Measurements from ENCODE around the gene TRIM31. TPM values are rescaled to one million over a fixed set of nuclear protein-coding genes. Genes with fewer than 3 reads are reported as not detected.

Gene TRIM31
- total RNA-seq, 1 donor from 2014 or later = not detected

DNA sequence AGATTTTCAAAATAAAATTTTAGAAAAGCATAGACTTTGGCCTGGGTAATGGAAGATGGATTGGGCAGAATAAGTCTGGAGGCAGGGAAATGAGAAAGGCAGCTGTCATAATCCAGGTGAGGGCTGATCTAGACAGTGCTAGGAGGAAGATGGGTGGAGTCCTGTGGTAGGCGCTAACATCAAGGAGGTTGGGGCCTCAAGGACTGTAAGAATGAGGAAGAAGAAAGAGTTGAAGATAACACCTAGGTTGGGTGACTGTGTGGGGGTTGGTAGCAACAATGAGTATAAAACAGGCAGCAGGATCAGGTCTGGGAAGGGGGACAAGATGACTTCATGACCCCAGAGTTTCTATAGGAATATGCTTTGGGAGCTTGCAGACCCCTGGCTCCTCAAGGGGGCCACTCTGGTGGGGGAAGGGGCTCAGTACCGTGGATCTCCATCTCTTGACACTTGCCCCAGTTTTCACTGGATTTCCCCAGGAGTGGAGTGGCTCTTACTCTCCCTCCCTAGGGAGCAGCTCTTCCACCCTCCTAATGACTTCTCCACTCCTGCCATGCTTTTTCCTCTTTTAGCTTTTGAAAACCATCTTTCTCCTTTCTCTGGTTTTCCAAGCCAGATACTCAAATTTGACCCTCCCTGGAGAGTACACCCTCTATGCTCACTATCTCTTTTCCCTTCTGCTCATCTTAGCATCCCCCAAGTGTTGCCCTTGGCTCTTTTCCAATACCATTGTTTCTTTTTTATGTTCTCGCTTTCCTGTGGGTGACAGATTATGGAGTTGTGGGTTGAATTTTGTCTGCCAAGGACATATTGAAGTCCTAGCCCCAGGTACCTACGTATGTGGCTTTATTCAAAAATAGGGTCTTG is 14.8 kb downstream of the TRIM31 start:
- H3K4me3 Mint-ChIP-seq (ENCODE audit: unreplicated experiment) = no peak overlapping the region
- TF ChIP-seq, protein P1, sequence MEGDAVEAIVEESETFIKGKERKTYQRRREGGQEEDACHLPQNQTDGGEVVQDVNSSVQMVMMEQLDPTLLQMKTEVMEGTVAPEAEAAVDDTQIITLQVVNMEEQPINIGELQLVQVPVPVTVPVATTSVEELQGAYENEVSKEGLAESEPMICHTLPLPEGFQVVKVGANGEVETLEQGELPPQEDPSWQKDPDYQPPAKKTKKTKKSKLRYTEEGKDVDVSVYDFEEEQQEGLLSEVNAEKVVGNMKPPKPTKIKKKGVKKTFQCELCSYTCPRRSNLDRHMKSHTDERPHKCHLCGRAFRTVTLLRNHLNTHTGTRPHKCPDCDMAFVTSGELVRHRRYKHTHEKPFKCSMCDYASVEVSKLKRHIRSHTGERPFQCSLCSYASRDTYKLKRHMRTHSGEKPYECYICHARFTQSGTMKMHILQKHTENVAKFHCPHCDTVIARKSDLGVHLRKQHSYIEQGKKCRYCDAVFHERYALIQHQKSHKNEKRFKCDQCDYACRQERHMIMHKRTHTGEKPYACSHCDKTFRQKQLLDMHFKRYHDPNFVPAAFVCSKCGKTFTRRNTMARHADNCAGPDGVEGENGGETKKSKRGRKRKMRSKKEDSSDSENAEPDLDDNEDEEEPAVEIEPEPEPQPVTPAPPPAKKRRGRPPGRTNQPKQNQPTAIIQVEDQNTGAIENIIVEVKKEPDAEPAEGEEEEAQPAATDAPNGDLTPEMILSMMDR (IDR thresholded peaks at IDR 0.05) = no peak
- H3K27me3 Mint-ChIP-seq (ENCODE audit: unreplicated experiment) = peaks cover 76% of the 10 kb centered on the region
- no peaks in the 10 kb centered on the region for H3K9me3 Mint-ChIP-seq (ENCODE audit: unreplicated experiment)
- DNase-seq (ENCODE audit: extremely low spot score, unreplicated experiment) = no peak
- peaks cover 26% of the 10 kb centered on the region for H3K4me1 Mint-ChIP-seq (ENCODE audit: unreplicated experiment)
- H3K27ac Mint-ChIP-seq (ENCODE audit: unreplicated experiment) = no peak overlapping the region
- H3K36me3 Mint-ChIP-seq (ENCODE audit: unreplicated experiment) = no peaks in the 10 kb centered on the region

DNA sequence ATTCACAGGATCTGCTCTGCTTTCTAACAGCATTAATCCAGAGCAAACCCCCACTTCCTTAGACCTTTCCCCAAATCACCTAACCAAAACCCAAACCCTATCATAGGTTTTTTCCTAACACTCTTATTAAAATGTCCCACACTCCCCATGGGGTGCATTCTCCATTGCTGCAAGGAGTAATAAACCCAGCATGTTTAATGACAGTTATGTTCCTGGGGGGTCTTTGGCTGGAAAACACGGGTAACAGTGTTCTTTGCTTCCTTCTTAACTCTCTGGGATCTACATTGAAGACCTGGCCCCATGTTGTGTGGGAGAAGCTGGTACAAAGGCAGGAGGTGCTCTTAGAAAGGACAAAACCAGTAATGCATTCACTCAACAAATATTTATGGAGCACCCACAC is 16.1 kb downstream of the TRIM31 start:
- TF ChIP-seq, protein P1 (IDR thresholded peaks at IDR 0.05) = no peak
- no peak overlapping the region for H3K4me3 Mint-ChIP-seq (ENCODE audit: unreplicated experiment)
- DNase-seq (ENCODE audit: extremely low spot score, unreplicated experiment) = no peak
- H3K27me3 Mint-ChIP-seq (ENCODE audit: unreplicated experiment) = peaks cover 87% of the 10 kb centered on the region
- peaks cover 20% of the 10 kb centered on the region for H3K4me1 Mint-ChIP-seq (ENCODE audit: unreplicated experiment)
- H3K27ac Mint-ChIP-seq (ENCODE audit: unreplicated experiment) = no peak overlapping the region
- no peaks in the 10 kb centered on the region for H3K9me3 Mint-ChIP-seq (ENCODE audit: unreplicated experiment)
- no peaks in the 10 kb centered on the region for H3K36me3 Mint-ChIP-seq (ENCODE audit: unreplicated experiment)

DNA sequence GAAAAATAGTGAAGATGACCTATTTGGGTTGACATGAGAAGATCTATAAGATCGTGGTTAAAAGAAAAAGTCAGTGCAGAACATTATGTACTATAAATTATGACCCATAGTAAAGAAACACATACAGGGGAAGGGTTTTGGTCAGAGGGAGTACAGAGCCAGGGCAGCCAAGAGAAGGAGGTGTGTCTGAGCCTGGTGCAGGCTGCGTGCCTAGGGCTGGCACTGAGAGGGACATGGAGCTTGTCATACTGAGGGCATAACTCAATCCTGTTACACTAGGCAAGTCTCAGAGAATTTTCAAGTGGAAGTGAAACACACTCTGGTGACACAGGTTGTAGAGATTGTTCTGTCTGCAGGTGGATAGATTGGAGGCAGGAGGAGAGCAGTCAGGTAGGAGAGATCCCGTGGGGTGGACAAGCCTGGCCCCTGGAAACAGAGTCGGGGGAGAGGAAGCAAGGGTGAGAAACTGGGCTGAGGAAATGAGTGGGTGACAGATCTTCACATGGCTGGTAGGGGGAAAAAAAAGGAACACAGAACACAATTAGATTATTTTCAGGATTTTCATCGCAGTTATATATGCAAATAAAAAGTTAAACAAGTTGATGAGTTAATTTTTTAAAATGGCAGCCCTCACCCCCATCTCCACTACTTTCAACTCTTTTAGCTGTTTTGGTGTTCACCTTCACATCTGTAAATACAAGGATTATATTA is 18.8 kb downstream of the TRIM31 start:
- Mint-ChIP-seq H3K9me3 (ENCODE audit: unreplicated experiment) (no peaks in the 10 kb centered on the region), H3K4me3 (ENCODE audit: unreplicated experiment) (no peak overlapping the region), H3K36me3 (ENCODE audit: unreplicated experiment) (no peaks in the 10 kb centered on the region), H3K27ac (ENCODE audit: unreplicated experiment) (no peak overlapping the region), H3K4me1 (ENCODE audit: unreplicated experiment) (peaks cover 10% of the 10 kb centered on the region), H3K27me3 (ENCODE audit: unreplicated experiment) (peaks cover 86% of the 10 kb centered on the region)
- TF ChIP-seq, protein P1 (IDR thresholded peaks at IDR 0.05) = no peak
- no peak for DNase-seq (ENCODE audit: extremely low spot score, unreplicated experiment)

DNA sequence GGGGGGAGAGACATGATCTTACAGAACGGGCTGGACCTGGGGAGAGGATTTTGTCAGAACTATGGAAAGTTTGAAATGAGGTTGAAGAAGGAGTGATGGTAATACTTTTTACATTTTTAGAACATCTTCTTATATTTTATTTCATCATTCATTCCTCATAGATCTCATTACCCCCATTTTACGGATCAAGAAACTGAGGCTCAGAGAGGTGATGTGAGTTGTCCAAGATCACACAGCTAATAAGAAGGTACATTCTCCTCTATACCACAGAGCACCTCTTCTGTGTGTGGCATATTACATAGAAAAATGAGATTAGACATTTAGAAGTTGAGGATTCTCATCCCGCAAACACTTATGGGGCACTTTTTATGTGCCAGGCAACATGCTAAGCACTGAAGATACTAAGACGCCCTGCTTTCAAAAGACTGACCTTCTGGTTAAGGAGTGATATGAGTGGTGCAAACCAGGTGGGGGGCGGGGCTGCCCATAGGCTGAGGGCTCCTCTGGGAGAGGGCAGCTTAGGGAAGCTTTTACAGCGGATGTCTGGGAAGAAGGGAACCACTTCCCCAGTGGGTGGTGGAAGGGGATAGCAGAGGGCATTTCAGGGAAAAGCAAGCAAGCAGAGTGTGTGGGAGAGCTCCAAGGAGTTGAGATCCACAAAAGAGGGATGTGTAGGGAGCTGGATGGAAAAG is 19.9 kb downstream of the TRIM31 start:
- DNase-seq (ENCODE audit: extremely low spot score, unreplicated experiment) = no peak
- peaks cover 10% of the 10 kb centered on the region for H3K4me1 Mint-ChIP-seq (ENCODE audit: unreplicated experiment)
- no peaks in the 10 kb centered on the region for H3K36me3 Mint-ChIP-seq (ENCODE audit: unreplicated experiment)
- no peaks in the 10 kb centered on the region for H3K9me3 Mint-ChIP-seq (ENCODE audit: unreplicated experiment)
- peaks cover 81% of the 10 kb centered on the region for H3K27me3 Mint-ChIP-seq (ENCODE audit: unreplicated experiment)
- no peak overlapping the region for H3K27ac Mint-ChIP-seq (ENCODE audit: unreplicated experiment)
- TF ChIP-seq, protein P1 (IDR thresholded peaks at IDR 0.05) = no peak
- no peak overlapping the region for H3K4me3 Mint-ChIP-seq (ENCODE audit: unreplicated experiment)

Data from osteocyte (in vitro differentiated cells).